SK-N-SH (cell line): Measurements from ENCODE around the gene CD302. TPM values are rescaled to one million over a fixed set of nuclear protein-coding genes. Genes with fewer than 3 reads are reported as not detected.

Experiments
- CTCF ChIA-PET: fragments of 300-600, 350-600 bp; formaldehyde crosslinking; extraction: SDS; loops from one replicate; lab custom pipeline; 2021; lab: Yijun Ruan, JAX
- POLR2A ChIA-PET: fragments of 350-600 bp; sonication (Branson Sonifier 250); formaldehyde crosslinking; extraction: SDS; loops from one replicate; lab custom pipeline; 2020; ENCODE audit warnings: antibody characterized with exemption, inconsistent platforms; lab: Yijun Ruan, JAX
- DNase-seq: peaks from one replicate; pipeline ENCODE4 v3.0.0; 2012
- H2AFZ ChIP-seq: fragments of 200-600 bp; sonication (generic); 2 replicates; pipeline ENCODE4 v1.8.1; 2016; ENCODE audit warnings: antibody characterized with exemption, mild to moderate bottlenecking, low read depth
- H3F3A ChIP-seq: fragments of 200-600 bp; sonication (generic); replicated peaks from 2 replicates; pipeline ENCODE3; 2016; ENCODE audit warnings: antibody characterized with exemption, mild to moderate bottlenecking; ENCODE audit not compliant: insufficient read depth
- H3K27ac ChIP-seq, 2 experiments: fragments of 200-500 bp in 1 of 2; fragments of 200-600 bp in 1 of 2; sonication (Bioruptor generic) in 1 of 2; sonication (generic), shearing (Covaris generic) in 1 of 2; 2 replicates each; pipeline versions ENCODE4 v1.5.1 to v1.6.1; 2014 to 2016; ENCODE audit warnings: low read depth in 2 of 2, inconsistent platforms in 1 of 2, low read length in 1 of 2, mild to moderate bottlenecking in 1 of 2, mixed read lengths in 1 of 2
- H3K27me3 ChIP-seq: fragments of 200-600 bp; sonication (generic), shearing (Covaris generic); 2 replicates; pipeline ENCODE4 v1.6.1; 2016; ENCODE audit warnings: mixed run types; ENCODE audit not compliant: insufficient read depth
- H3K36me3 ChIP-seq, 2 experiments: fragments of 200-500 bp in 1 of 2; fragments of 200-600 bp in 1 of 2; sonication (Bioruptor generic) in 1 of 2; sonication (generic) in 1 of 2; replicated peaks in 1 of 2; 2 replicates each; pipeline versions ENCODE3 to v1.5.1; 2014 to 2016; ENCODE audit warnings: low read length in 1 of 2, mild to moderate bottlenecking in 1 of 2; ENCODE audit not compliant: insufficient read depth in 2 of 2, control insufficient read depth in 1 of 2
- H3K4me1 ChIP-seq, 2 experiments: fragments of 200-500 bp in 1 of 2; fragments of 200-600 bp in 1 of 2; sonication (Bioruptor generic) in 1 of 2; sonication (generic), shearing (Covaris generic) in 1 of 2; 2 replicates each; pipeline versions ENCODE4 v1.5.1 to v1.6.1; 2014 to 2016; ENCODE audit warnings: low read depth in 1 of 2, low read length in 1 of 2, mixed run types in 1 of 2; ENCODE audit not compliant: insufficient read depth in 2 of 2, control insufficient read depth in 1 of 2
- H3K4me2 ChIP-seq: fragments of 200-600 bp; sonication (generic), shearing (Covaris generic); 2 replicates; pipeline ENCODE4 v1.6.1; 2017; ENCODE audit warnings: mixed run types
- H3K4me3 ChIP-seq, 2 experiments: fragments of 200-500 bp in 1 of 2; fragments of 200-600 bp in 1 of 2; sonication (Bioruptor generic) in 1 of 2; sonication (generic), shearing (Covaris generic) in 1 of 2; 2 replicates each; pipeline versions ENCODE4 v1.5.1 to v1.8.1; 2014 to 2016; ENCODE audit warnings: low read depth in 2 of 2, inconsistent platforms in 1 of 2, low read length in 1 of 2, mild to moderate bottlenecking in 1 of 2, mixed read lengths in 1 of 2, moderate library complexity in 1 of 2
- H3K79me2 ChIP-seq: fragments of 200-600 bp; sonication (generic); 2 replicates; pipeline ENCODE4 v1.8.1; 2017; ENCODE audit warnings: mild to moderate bottlenecking; ENCODE audit not compliant: insufficient read depth
- H3K9ac ChIP-seq: fragments of 200-600 bp; sonication (generic); 2 replicates; pipeline ENCODE4 v1.6.1; 2017; ENCODE audit warnings: mixed run types
- H3K9me2 ChIP-seq: fragments of 200-600 bp; sonication (generic); 2 replicates; pipeline ENCODE4 v1.6.1; 2017; ENCODE audit warnings: mixed run types
- H3K9me3 ChIP-seq: fragments of 200-600 bp; sonication (generic); 2 replicates; pipeline ENCODE4 v1.6.1; 2017; ENCODE audit warnings: mixed run types, mild to moderate bottlenecking, moderate library complexity
- H4K20me1 ChIP-seq: fragments of 200-600 bp; sonication (generic); 2 replicates; pipeline ENCODE4 v1.6.1; 2017; ENCODE audit warnings: mild to moderate bottlenecking, mixed run types; ENCODE audit not compliant: insufficient read depth
- GABPA ChIP-seq: IDR thresholded peaks from 2 replicates; pipeline ENCODE4 v1.4.0; 2012; ENCODE audit warnings: low read depth, mild to moderate bottlenecking
- GATA2 ChIP-seq: sonication (generic); formaldehyde crosslinking; IDR thresholded peaks from 2 replicates; pipeline ENCODE4 v1.5.0; 2020; ENCODE audit warnings: mild to moderate bottlenecking, missing genetic modification reagents
- MAX ChIP-seq: IDR thresholded peaks from 2 replicates; pipeline ENCODE4 v1.4.0; 2012; ENCODE audit warnings: low read depth
- MEF2A ChIP-seq: IDR thresholded peaks from 2 replicates; pipeline ENCODE4 v1.4.0; 2012; ENCODE audit warnings: low read depth, borderline replicate concordance
- MXI1 ChIP-seq: IDR thresholded peaks from 2 replicates; pipeline ENCODE4 v1.6.1; 2012; ENCODE audit warnings: mild to moderate bottlenecking, low read depth, low read length, improper control_type of control experiment
- NFIC ChIP-seq: IDR thresholded peaks from 2 replicates; pipeline ENCODE4 v1.4.0; 2012; ENCODE audit warnings: borderline replicate concordance
- NRF1 ChIP-seq: IDR thresholded peaks from 2 replicates; pipeline ENCODE4 v1.6.1; 2012; ENCODE audit warnings: low read depth, mild to moderate bottlenecking, low read length
- PBX3 ChIP-seq: IDR thresholded peaks from 2 replicates; pipeline ENCODE4; 2012
- REST ChIP-seq: IDR thresholded peaks from 2 replicates; pipeline ENCODE4 v1.6.1; 2012; ENCODE audit warnings: mild to moderate bottlenecking, low read depth, low read length, moderate library complexity
- RFX5 ChIP-seq: IDR thresholded peaks from 2 replicates; pipeline ENCODE4 v1.6.1; 2012; ENCODE audit warnings: mild to moderate bottlenecking, improper control_type of control experiment, low read length
- SMC3 ChIP-seq: IDR thresholded peaks from 2 replicates; pipeline ENCODE4 v1.6.1; 2012; ENCODE audit warnings: low read depth, low read length, improper control_type of control experiment
- USF1 ChIP-seq: IDR thresholded peaks from 2 replicates; pipeline ENCODE4 v1.4.0; 2012; ENCODE audit warnings: low read depth, borderline replicate concordance
- USF2 ChIP-seq: fragments of 150-350 bp; IDR thresholded peaks from 2 replicates; pipeline ENCODE4 v1.6.1; 2017; ENCODE audit warnings: antibody characterized with exemption, low read length, low read depth, borderline replicate concordance
- YY1 ChIP-seq: IDR thresholded peaks from 2 replicates; pipeline ENCODE4 v1.4.0; 2012; ENCODE audit warnings: low read depth, mild to moderate bottlenecking
- WGBS: methylation state at CpG from one replicate; pipeline ENCODE4 v1.1.6; 2017; ENCODE audit warnings: low lambda C conversion rate; 5-methylcytosine and 5-hydroxymethylcytosine counted together
- polyA plus RNA-seq, 3 experiments: library from polyadenylated mRNA; depleted of rRNA; stranded (reverse); fragments of >200 nt; gene quantifications; 2 replicates each; pipeline ENCODE4 v1.2.3, GENCODE V29; 2012

CD302 gene
- polyA plus RNA-seq, 1 of the 3 experiments (the other 2 are of a cell fraction), result 4.4 TPM

GRCh38 chr2:159742846-159743245 lies 55.2 kb downstream of the CD302 start:
- TF ChIP-seq GABPA (no peak), NFIC (no peak), RFX5 (no peak), MEF2A (no peak), MAX (no peak), GATA2 (no peak), USF1 (no peak), MXI1 (no peak), PBX3 (no peak), REST (no peak), SMC3 (no peak), YY1 (no peak), NRF1 (no peak), USF2 (no peak)
- H3K79me2 ChIP-seq, result peaks cover 98% of the 10 kb centered on the region
- H3K4me2 ChIP-seq, result no peak overlapping the region
- H3K9me2 ChIP-seq, result no peaks in the 10 kb centered on the region
- 97% methylated on average over 6 of the region's 6 CpGs for WGBS
- H3K27ac ChIP-seq, result no peak overlapping the region
- no peak for DNase-seq
- H3K27me3 ChIP-seq, result no peaks in the 10 kb centered on the region
- ChIA-PET CTCF (interaction anchor here (1.6 kb wide), 1 partner anchor 30 kb away, joined by 3 read pairs; the partner anchor contains the start of gene MARCHF7), POLR2A (no interaction called here)
- no peak overlapping the region for H3K9ac ChIP-seq
- no peak overlapping the region for H3K4me3 ChIP-seq
- H3K36me3 ChIP-seq, result peaks cover 71 to 76% of the 10 kb centered on the region in 2 experiments
- H4K20me1 ChIP-seq, result peaks cover 69% of the 10 kb centered on the region
- no peaks in the 10 kb centered on the region for H3K4me1 ChIP-seq
- H3F3A ChIP-seq, result peaks cover 12% of the 10 kb centered on the region
- no peak overlapping the region for H2AFZ ChIP-seq
- H3K9me3 ChIP-seq, result no peaks in the 10 kb centered on the region
